BJ (cell line): ENCODE data around the gene CIC. TPM values are rescaled to one million over a fixed set of nuclear protein-coding genes. Genes with fewer than 3 reads are reported as not detected.
A peak's percentile ranks its signal among the peaks of the same experiment; 100 is the strongest.

Experiments
- CTCF ChIA-PET: fragments of 350-600 bp; formaldehyde crosslinking; extraction: SDS; loops from one replicate; lab custom pipeline; 2021; ENCODE audit warnings: antibody characterized with exemption, inconsistent platforms; lab: Yijun Ruan, JAX
- POLR2A ChIA-PET: fragments of 300-600 bp; sonication (Branson Sonifier 250); formaldehyde crosslinking; extraction: SDS; loops from one replicate; lab custom pipeline; 2021; ENCODE audit warnings: antibody characterized with exemption; lab: Charles Lee
- DNase-seq: peaks from one replicate; pipeline ENCODE4 v3.0.0-alpha.2; 2011; ENCODE audit warnings: low read depth
- H3K27me3 ChIP-seq: 2 replicates; pipeline ENCODE4 v1.6.0; 2011; ENCODE audit warnings: low read length; ENCODE audit not compliant: control insufficient read depth, insufficient read depth
- H3K36me3 ChIP-seq: 2 replicates; pipeline ENCODE4 v1.5.1; 2011; ENCODE audit warnings: low read length; ENCODE audit not compliant: control insufficient read depth, insufficient read depth
- H3K4me3 ChIP-seq: 2 replicates; pipeline ENCODE4 v1.5.1; 2011; ENCODE audit warnings: low read depth, mild to moderate bottlenecking, control low read depth, low read length
- CTCF ChIP-seq: IDR thresholded peaks from 2 replicates; pipeline ENCODE4 v1.5.1; 2011; ENCODE audit warnings: low read depth, mild to moderate bottlenecking, control low read depth, inconsistent platforms, low read length, moderate library complexity; ENCODE audit not compliant: insufficient read depth
- polyA plus RNA-seq: library from polyadenylated mRNA; depleted of rRNA; stranded (reverse); fragments of >200 nt; gene quantifications from 2 replicates; pipeline ENCODE4 v1.2.3, GENCODE V29; 2011

Gene CIC
- polyA plus RNA-seq, 1 experiment = 7.0 TPM

GRCh38 chr19:42278452-42279154, 9.6 kb downstream of the CIC start:
- CTCF ChIA-PET = interaction anchor here (0.9 to 7.4 kb wide), 15 partner anchors 9 to 170 kb away, joined by 3 to 135 read pairs (median 7); partner anchors contain the start of genes CIC, ERF, GSK3A and PAFAH1B3
- peaks cover 13% of the 10 kb centered on the region for H3K36me3 ChIP-seq
- DNase-seq = no peak
- H3K4me3 ChIP-seq = no peak overlapping the region
- TF ChIP-seq CTCF = no peak
- no peaks in the 10 kb centered on the region for H3K27me3 ChIP-seq
- POLR2A ChIA-PET = no interaction called here

- DNase-seq = no peak
- peaks cover 7% of the 10 kb centered on the region for H3K36me3 ChIP-seq
- no peak for TF ChIP-seq CTCF
- ChIA-PET CTCF (interaction anchor here (0.8 to 7.4 kb wide), 18 partner anchors 9 to 171 kb away, joined by 3 to 135 read pairs (median 7); partner anchors contain the start of genes CIC, ERF, GSK3A and PAFAH1B3), POLR2A (no interaction called here)
- H3K4me3 ChIP-seq = peak overlapping the region; percentile 54
- H3K27me3 ChIP-seq = no peaks in the 10 kb centered on the region
Measured at GRCh38 chr19:42279155-42279901, 10.3 kb downstream of the CIC start.

GRCh38 chr19:42279902-42280814, 11.1 kb downstream of the CIC start:
- H3K27me3 ChIP-seq = no peaks in the 10 kb centered on the region
- TF ChIP-seq CTCF = peak; percentile 91
- no peak for DNase-seq
- POLR2A ChIA-PET = interaction anchor here (0.6 kb wide), 2 partner anchors 10 to 204 kb away, joined by 5 to 11 read pairs; partner anchors contain the start of gene ZNF574
- peak overlapping the region; percentile 54 for H3K4me3 ChIP-seq
- CTCF ChIA-PET = interaction anchor here (0.8 to 7.4 kb wide), 18 partner anchors 10 to 172 kb away, joined by 3 to 135 read pairs (median 7); partner anchors contain the start of genes CIC, ERF, GSK3A and PAFAH1B3
- 0 out of 2 replicates have a peak, but pooled peaks cover 1% of the 10 kb centered on the region for H3K36me3 ChIP-seq

- CTCF ChIA-PET = interaction anchor here (1.0 to 7.4 kb wide), 6 partner anchors 9 to 41 kb away, joined by 4 to 135 read pairs (median 16); partner anchors contain the start of genes CIC and GSK3A
- no peak for TF ChIP-seq CTCF
- Histone ChIP-seq H3K27me3 (no peaks in the 10 kb centered on the region), H3K4me3 (peak overlapping the region; percentile 54), H3K36me3 (no peaks in the 10 kb centered on the region)
- DNase-seq = no peak
- POLR2A ChIA-PET = no interaction called here
Measured at GRCh38 chr19:42280815-42281145, 11.7 kb downstream of the CIC start.
